GM19397 (cell line): ENCODE measurements around the gene FSTL4.

Experiments
- ATAC-seq: cut with Tn5 transposase; IDR thresholded peaks from one replicate; pipeline ENCODE4 v1.9.1; 2021; ENCODE audit warnings: mild to moderate bottlenecking, moderate library complexity; ENCODE audit not compliant: unreplicated experiment

Gene FSTL4

GRCh38 chr5:133611357-133612248 lies 738 bp downstream of the FSTL4 start:
- ATAC-seq: no peak

- ATAC-seq: peak; percentile 52
Measured at GRCh38 chr5:133610489-133611356, 1.6 kb downstream of the FSTL4 start.

GRCh38 chr5:133607451-133607850 lies 4.9 kb downstream of the FSTL4 start:
- no peak for ATAC-seq

GRCh38 chr5:133606835-133607234 lies 5.5 kb downstream of the FSTL4 start:
- no peak for ATAC-seq

- ATAC-seq: no peak
Measured at GRCh38 chr5:133605323-133605722, 7.0 kb downstream of the FSTL4 start.

- ATAC-seq: no peak
Measured at GRCh38 chr5:133603711-133604110, 8.6 kb downstream of the FSTL4 start.

GRCh38 chr5:133602835-133603380 lies 9.4 kb downstream of the FSTL4 start:
- ATAC-seq: no peak

GRCh38 chr5:133599600-133599999 lies 12.7 kb downstream of the FSTL4 start:
- ATAC-seq: no peak

- ATAC-seq: no peak
Measured at GRCh38 chr5:133599044-133599443, 13.3 kb downstream of the FSTL4 start.

GRCh38 chr5:133596049-133596448 lies 16.3 kb downstream of the FSTL4 start:
- no peak for ATAC-seq

GRCh38 chr5:133595465-133595864 lies 16.9 kb downstream of the FSTL4 start:
- ATAC-seq: no peak

GRCh38 chr5:133589286-133589685 lies 23.1 kb downstream of the FSTL4 start:
- no peak for ATAC-seq

- ATAC-seq: no peak
Measured at GRCh38 chr5:133582971-133583370, 29.4 kb downstream of the FSTL4 start.

- no peak for ATAC-seq
Measured at GRCh38 chr5:133581918-133582317, 30.4 kb downstream of the FSTL4 start.

- ATAC-seq: no peak
Measured at GRCh38 chr5:133581348-133581747, 31.0 kb downstream of the FSTL4 start.

GRCh38 chr5:133580618-133581017 lies 31.7 kb downstream of the FSTL4 start:
- no peak for ATAC-seq

GRCh38 chr5:133579766-133580165 lies 32.6 kb downstream of the FSTL4 start:
- no peak for ATAC-seq

GRCh38 chr5:133569347-133569746 lies 43.0 kb downstream of the FSTL4 start:
- no peak for ATAC-seq

- no peak for ATAC-seq
Measured at GRCh38 chr5:133565993-133566392, 46.3 kb downstream of the FSTL4 start.

- ATAC-seq: no peak
Measured at GRCh38 chr5:133564921-133565565, 47.3 kb downstream of the FSTL4 start.

GRCh38 chr5:133562554-133562953 lies 49.8 kb downstream of the FSTL4 start:
- no peak for ATAC-seq
